H9 (cell line): ENCODE data around the gene AFAP1L2. TPM values are rescaled to one million over a fixed set of nuclear protein-coding genes. Genes with fewer than 3 reads are reported as not detected.

Experiments used
- DNase-seq: peaks from one replicate; pipeline ENCODE4 v3.0.0-alpha.2; 2017
- H2AFZ ChIP-seq: one replicate; pipeline ENCODE4 v1.6.1; 2013; ENCODE audit warnings: mild to moderate bottlenecking, low read length, control low read depth, moderate library complexity
- H2AK5ac ChIP-seq: 2 replicates; pipeline ENCODE4 v1.6.1; 2013; ENCODE audit warnings: low read length, control low read depth, mixed read lengths; ENCODE audit not compliant: insufficient read length
- H2BK120ac ChIP-seq: one replicate; pipeline ENCODE4 v1.6.1; 2013; ENCODE audit warnings: low read depth, mild to moderate bottlenecking, low read length, control low read depth, inconsistent platforms; ENCODE audit not compliant: poor library complexity, severe bottlenecking
- H2BK12ac ChIP-seq: 2 replicates; pipeline ENCODE4 v1.6.1; 2013; ENCODE audit warnings: low read length, control low read depth, mixed read lengths, low read depth; ENCODE audit not compliant: insufficient read length
- H2BK15ac ChIP-seq: 2 replicates; pipeline ENCODE4 v1.6.1; 2013; ENCODE audit warnings: low read depth, low read length, control low read depth
- H2BK20ac ChIP-seq: one replicate; pipeline ENCODE4 v1.6.1; 2013; ENCODE audit warnings: low read depth, mild to moderate bottlenecking, low read length, control low read depth, inconsistent platforms; ENCODE audit not compliant: poor library complexity, severe bottlenecking
- H2BK5ac ChIP-seq: 2 replicates; pipeline ENCODE4 v1.6.1; 2013; ENCODE audit warnings: low read length, control low read depth, mixed read lengths; ENCODE audit not compliant: insufficient read length
- H3K14ac ChIP-seq: 2 replicates; pipeline ENCODE4 v1.6.1; 2013; ENCODE audit warnings: low read length, control low read depth; ENCODE audit not compliant: insufficient read depth
- H3K18ac ChIP-seq: 2 replicates; pipeline ENCODE4 v1.6.1; 2013; ENCODE audit warnings: low read depth, mild to moderate bottlenecking, mixed read lengths, low read length, control low read depth; ENCODE audit not compliant: insufficient read length
- H3K23ac ChIP-seq: 2 replicates; pipeline ENCODE4 v1.6.1; 2013; ENCODE audit warnings: low read length, control low read depth, mixed read lengths, low read depth; ENCODE audit not compliant: insufficient read length
- H3K23me2 ChIP-seq: 2 replicates; pipeline ENCODE4 v1.6.1; 2013; ENCODE audit warnings: low read depth, mild to moderate bottlenecking, mixed read lengths, low read length, control low read depth; ENCODE audit not compliant: insufficient read length, poor library complexity, severe bottlenecking
- H3K27ac ChIP-seq: 2 replicates; pipeline ENCODE4 v1.5.1; 2013; ENCODE audit warnings: low read length, control low read depth, mixed read lengths, low read depth; ENCODE audit not compliant: insufficient read length
- H3K27me3 ChIP-seq: 2 replicates; pipeline ENCODE4 v1.6.1; 2013; ENCODE audit warnings: low read length, control low read depth, inconsistent platforms; ENCODE audit not compliant: insufficient read depth
- H3K4ac ChIP-seq: 2 replicates; pipeline ENCODE4 v1.6.1; 2013; ENCODE audit warnings: low read depth, mild to moderate bottlenecking, control low read depth, inconsistent platforms, low read length, moderate library complexity
- H3K4me1 ChIP-seq: 2 replicates; pipeline ENCODE4 v1.6.1; 2013; ENCODE audit warnings: low read length, control low read depth, inconsistent platforms; ENCODE audit not compliant: insufficient read depth
- H3K4me2 ChIP-seq: 2 replicates; pipeline ENCODE4 v1.6.1; 2013; ENCODE audit warnings: low read length, control low read depth, mixed read lengths; ENCODE audit not compliant: insufficient read length, insufficient read depth
- H3K56ac ChIP-seq: 2 replicates; pipeline ENCODE4 v1.6.1; 2013; ENCODE audit warnings: low read depth, mild to moderate bottlenecking, mixed read lengths, low read length, control low read depth; ENCODE audit not compliant: insufficient read length
- H3K79me1 ChIP-seq: 2 replicates; pipeline ENCODE4 v1.6.1; 2013; ENCODE audit warnings: low read depth, mild to moderate bottlenecking, moderate library complexity, low read length, control low read depth, inconsistent platforms; ENCODE audit not compliant: insufficient read depth, poor library complexity, severe bottlenecking
- H3K79me2 ChIP-seq: 2 replicates; pipeline ENCODE4 v1.6.1; 2013; ENCODE audit warnings: low read length, control low read depth, inconsistent platforms; ENCODE audit not compliant: insufficient read depth
- H3K9ac ChIP-seq: 2 replicates; pipeline ENCODE4 v1.6.1; 2013; ENCODE audit warnings: low read length, control low read depth, mixed read lengths; ENCODE audit not compliant: insufficient read length; ENCODE audit errors: extremely low read depth
- H3K9me3 ChIP-seq: one replicate; pipeline ENCODE4 v1.6.1; 2013; ENCODE audit warnings: low read depth, low read length, inconsistent platforms; ENCODE audit not compliant: control insufficient read depth
- H3T11ph ChIP-seq: one replicate; pipeline ENCODE4 v1.6.1; 2013; ENCODE audit warnings: mild to moderate bottlenecking, low read length, control low read depth, inconsistent platforms
- H4K20me1 ChIP-seq: one replicate; pipeline ENCODE4 v1.6.1; 2013; ENCODE audit not compliant: control insufficient read depth, insufficient read length, insufficient read depth
- H4K5ac ChIP-seq: 2 replicates; pipeline ENCODE4 v1.6.1; 2013; ENCODE audit warnings: low read depth, mild to moderate bottlenecking, mixed read lengths, low read length, control low read depth; ENCODE audit not compliant: insufficient read length
- H4K8ac ChIP-seq: replicated peaks from 2 replicates; pipeline ENCODE4 v1.6.1; 2013; ENCODE audit warnings: low read length, control low read depth, mixed read lengths, low read depth; ENCODE audit not compliant: insufficient read length
- H4K91ac ChIP-seq: 2 replicates; pipeline ENCODE4 v1.6.1; 2013; ENCODE audit warnings: low read depth, mild to moderate bottlenecking, moderate library complexity, mixed read lengths, low read length, control low read depth; ENCODE audit not compliant: insufficient read length
- H3K27ac Mint-ChIP-seq, 3 experiments: 2 replicates in 2 of 3; 3 replicates in 1 of 3; pipeline ENCODE4 v1.8.0; 2020 to 2021; ENCODE audit warnings: mixed read lengths in 3 of 3, mild to moderate bottlenecking in 1 of 3, moderate library complexity in 1 of 3
- H3K27me3 Mint-ChIP-seq: 2 replicates; pipeline ENCODE4 v1.8.0; 2021; ENCODE audit warnings: low read depth, mild to moderate bottlenecking, moderate library complexity, mixed read lengths
- H3K36me3 Mint-ChIP-seq, 3 experiments: 2 replicates in 2 of 3; 3 replicates in 1 of 3; pipeline ENCODE4 v1.8.0; 2020 to 2021; ENCODE audit warnings: low read depth in 3 of 3, mixed read lengths in 3 of 3; ENCODE audit not compliant: insufficient read depth in 1 of 3
- H3K4me1 Mint-ChIP-seq, 2 experiments: 2 replicates each; pipeline ENCODE4 v1.8.0; 2020; ENCODE audit warnings: mixed read lengths in 2 of 2
- H3K4me3 Mint-ChIP-seq, 2 experiments: 2 replicates in 1 of 2; 3 replicates in 1 of 2; pipeline ENCODE4 v1.8.0; 2020 to 2021; ENCODE audit warnings: mild to moderate bottlenecking in 2 of 2, mixed read lengths in 2 of 2, moderate library complexity in 1 of 2
- H3K9me3 Mint-ChIP-seq, 2 experiments: 2 replicates in 1 of 2; 3 replicates in 1 of 2; pipeline ENCODE4 v1.8.0; 2020; ENCODE audit warnings: mild to moderate bottlenecking in 2 of 2, mixed read lengths in 2 of 2, moderate library complexity in 1 of 2
- CTCF ChIP-seq: fragments of 200-600 bp; sonication (generic); conservative IDR thresholded peaks from 3 replicates; pipeline ENCODE4 v1.8.0; 2021; ENCODE audit warnings: antibody characterized with exemption, mild to moderate bottlenecking
- WGBS: extraction: QIAGEN DNeasy Blood & Tissue Kit; methylation state at CpG from one replicate; pipeline ENCODE4 v1.1.7; 2013; ENCODE audit warnings: missing lambda C conversion rate, low lambda C conversion rate, mixed read lengths; ENCODE audit not compliant: insufficient read length; ENCODE audit errors: extremely low coverage; 5-methylcytosine and 5-hydroxymethylcytosine counted together
- total RNA-seq: library from RNA; stranded (reverse); gene quantifications from 2 replicates; pipeline ENCODE4 v1.2.1, GENCODE V29; 2021

Gene AFAP1L2
- total RNA-seq, 1 experiment from 2014 or later = 0.77 TPM

DNA sequence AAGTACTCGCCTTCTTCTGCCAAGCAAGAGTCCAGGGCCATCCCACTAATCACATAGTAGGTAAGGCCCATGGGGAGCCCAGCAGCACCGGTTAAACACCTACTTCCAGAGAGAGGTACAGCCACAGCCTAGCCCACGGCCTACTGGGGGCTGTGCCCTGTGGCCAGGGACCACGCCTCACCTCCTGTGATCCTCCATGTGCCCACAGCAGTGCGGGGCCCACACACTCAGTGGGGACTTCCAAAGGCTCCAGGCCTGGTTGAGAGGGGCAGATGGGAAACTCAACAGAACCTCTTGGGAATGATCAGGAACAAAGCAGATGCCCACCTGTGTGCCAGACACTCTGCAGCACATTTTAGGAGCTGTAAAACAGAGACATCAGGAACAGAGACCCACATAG lies 19.7 kb downstream of the AFAP1L2 start:
- Histone ChIP-seq H2BK5ac (no peak overlapping the region), H3K14ac (no peak overlapping the region), H4K91ac (no peak overlapping the region), H3K79me1 (no peaks in the 10 kb centered on the region), H4K8ac (no peak overlapping the region), H3K23me2 (no peaks in the 10 kb centered on the region), H3T11ph (no peak overlapping the region), H3K9ac (no peak overlapping the region), H3K4me1 (no peaks in the 10 kb centered on the region), H3K23ac (no peak overlapping the region), H4K20me1 (no peaks in the 10 kb centered on the region), H2AFZ (no peak overlapping the region), H3K27ac (no peak overlapping the region), H3K56ac (no peak overlapping the region), H3K9me3 (no peaks in the 10 kb centered on the region), H3K18ac (no peak overlapping the region), H2BK20ac (no peak overlapping the region), H4K5ac (no peak overlapping the region), H2BK12ac (no peak overlapping the region), H2AK5ac (no peak overlapping the region), H2BK120ac (no peak overlapping the region), H3K4me2 (no peak overlapping the region), H3K79me2 (no peaks in the 10 kb centered on the region), H2BK15ac (no peak overlapping the region), H3K27me3 (no peaks in the 10 kb centered on the region), H3K4ac (no peak overlapping the region)
- WGBS = no CpG with 5 or more reads among the region's 5 CpGs
- Mint-ChIP-seq H3K9me3 (no peaks in the 10 kb centered on the region), H3K27me3 (peaks cover 9% of the 10 kb centered on the region), H3K4me1 (peaks cover 7 to 14% of the 10 kb centered on the region in 2 experiments), H3K4me3 (no peak overlapping the region), H3K27ac (no peak overlapping the region; a peak in 1 of 7 replicates), H3K36me3 (no peaks in the 10 kb centered on the region)
- no peak for TF ChIP-seq CTCF
- no peak for DNase-seq
